ENCODE results near the gene MFSD6.
"Not testable (repeated sequence)": the region's sequence is repeated elsewhere in the genome, so short reads cannot be mapped to it uniquely, and the experiment has no call there.

The MFSD6 gene

GRCh38 chr2:190466819-190467446, 58.8 kb downstream of the MFSD6 start:
- DNase-seq (ENCODE audit: low spot score), result no peak

GRCh38 chr2:190467575-190468083, 59.5 kb downstream of the MFSD6 start:
- DNase-seq (ENCODE audit: low spot score), result no peak

GRCh38 chr2:190468354-190468753, 60.2 kb downstream of the MFSD6 start:
- not testable (repeated sequence) for DNase-seq (ENCODE audit: low spot score)

- peak; percentile 88 for DNase-seq (ENCODE audit: low spot score)
Observed at GRCh38 chr2:190468814-190469569, 60.8 kb downstream of the MFSD6 start.

- DNase-seq (ENCODE audit: low spot score), result peak; percentile 23
Observed at GRCh38 chr2:190469771-190470170, 61.6 kb downstream of the MFSD6 start.

GRCh38 chr2:190470256-190470826, 62.2 kb downstream of the MFSD6 start:
- DNase-seq (ENCODE audit: low spot score), result no peak

GRCh38 chr2:190477661-190478454, 69.7 kb downstream of the MFSD6 start:
- DNase-seq (ENCODE audit: low spot score), result no peak

GRCh38 chr2:190478572-190479195, 70.5 kb downstream of the MFSD6 start:
- no peak for DNase-seq (ENCODE audit: low spot score)

- DNase-seq (ENCODE audit: low spot score), result no peak
Observed at GRCh38 chr2:190481339-190481738, 73.2 kb downstream of the MFSD6 start.

- DNase-seq (ENCODE audit: low spot score), result no peak
Observed at GRCh38 chr2:190482451-190482850, 74.3 kb downstream of the MFSD6 start.

GRCh38 chr2:190486037-190486623, 78.0 kb downstream of the MFSD6 start:
- no peak for DNase-seq (ENCODE audit: low spot score)

GRCh38 chr2:190488516-190489233, 80.5 kb downstream of the MFSD6 start:
- no peak for DNase-seq (ENCODE audit: low spot score)

- no peak for DNase-seq (ENCODE audit: low spot score)
Observed at GRCh38 chr2:190489475-190489874, 81.3 kb downstream of the MFSD6 start.

- DNase-seq (ENCODE audit: low spot score), result no peak
Observed at GRCh38 chr2:190490502-190490901, 82.3 kb downstream of the MFSD6 start.

GRCh38 chr2:190493095-190493494, 84.9 kb downstream of the MFSD6 start:
- DNase-seq (ENCODE audit: low spot score), result no peak

GRCh38 chr2:190494600-190495227, 86.6 kb downstream of the MFSD6 start:
- DNase-seq (ENCODE audit: low spot score), result not testable (repeated sequence)

- DNase-seq (ENCODE audit: low spot score), result no peak
Observed at GRCh38 chr2:190497428-190497827, 89.3 kb downstream of the MFSD6 start.

- no peak for DNase-seq (ENCODE audit: low spot score)
Observed at GRCh38 chr2:190499273-190499672, 91.1 kb downstream of the MFSD6 start.

- no peak for DNase-seq (ENCODE audit: low spot score)
Observed at GRCh38 chr2:190500054-190500502, 91.9 kb downstream of the MFSD6 start.

- no peak for DNase-seq (ENCODE audit: low spot score)
Observed at GRCh38 chr2:190501231-190501630, 93.1 kb downstream of the MFSD6 start.

All from AG20443 (cell line).